Astrocyte (in vitro differentiated cells and primary cell): ENCODE results near the gene PLPP3. TPM values are rescaled to one million over a fixed set of nuclear protein-coding genes. Genes with fewer than 3 reads are reported as not detected.
A peak's percentile ranks its signal among the peaks of the same experiment; 100 is the strongest.

Experiments
- DNase-seq: peaks from one replicate; pipeline ENCODE4 v3.0.0-alpha.2; 2010; ENCODE audit warnings: low read depth
- FAIRE-seq: peaks from 2 replicates; lab custom pipeline; 2011; peaks lifted over from hg19 to GRCh38; lab: Jason Lieb, UNC
- H2AFZ ChIP-seq: 2 replicates; pipeline ENCODE4 v1.6.0; 2012; ENCODE audit warnings: low read depth, low read length, inconsistent platforms
- H3K27ac ChIP-seq: 2 replicates; pipeline ENCODE4 v1.5.1; 2011; ENCODE audit warnings: low read depth, low read length, inconsistent platforms
- H3K27me3 ChIP-seq: 2 replicates; pipeline ENCODE4 v1.6.0; 2011; ENCODE audit warnings: low read length, inconsistent platforms; ENCODE audit not compliant: insufficient read depth
- H3K36me3 ChIP-seq: 2 replicates; pipeline ENCODE4 v1.5.1; 2011; ENCODE audit warnings: low read length, inconsistent platforms; ENCODE audit not compliant: insufficient read depth
- H3K4me1 ChIP-seq: 2 replicates; pipeline ENCODE4 v1.5.1; 2011; ENCODE audit warnings: low read length, inconsistent platforms; ENCODE audit not compliant: insufficient read depth
- H3K4me2 ChIP-seq: 2 replicates; pipeline ENCODE4 v1.6.0; 2012; ENCODE audit warnings: low read length, inconsistent platforms
- H3K4me3 ChIP-seq: 2 replicates; pipeline ENCODE4 v1.5.1; 2011; ENCODE audit warnings: low read depth, mild to moderate bottlenecking, low read length, inconsistent platforms; ENCODE audit not compliant: insufficient read depth
- H3K79me2 ChIP-seq: 2 replicates; pipeline ENCODE4 v1.6.0; 2012; ENCODE audit warnings: mild to moderate bottlenecking, low read length, inconsistent platforms; ENCODE audit not compliant: insufficient read depth
- H3K9ac ChIP-seq: 2 replicates; pipeline ENCODE4 v1.6.0; 2012; ENCODE audit warnings: mild to moderate bottlenecking, low read length, inconsistent platforms
- H3K9me3 ChIP-seq: 2 replicates; pipeline ENCODE4 v1.5.1; 2012; ENCODE audit warnings: low read depth, mild to moderate bottlenecking, low read length, inconsistent platforms; ENCODE audit not compliant: insufficient read depth
- H4K20me1 ChIP-seq: 2 replicates; pipeline ENCODE4 v1.6.0; 2012; ENCODE audit warnings: low read length, inconsistent platforms; ENCODE audit not compliant: insufficient read depth
- H3K27ac Mint-ChIP-seq: one replicate; pipeline ENCODE4 v1.8.0; 2021; ENCODE audit warnings: mild to moderate bottlenecking, mixed read lengths; ENCODE audit not compliant: unreplicated experiment
- H3K27me3 Mint-ChIP-seq: one replicate; pipeline ENCODE4 v1.8.0; 2021; ENCODE audit warnings: low read depth, mixed read lengths; ENCODE audit not compliant: unreplicated experiment
- H3K36me3 Mint-ChIP-seq: one replicate; pipeline ENCODE4 v1.8.0; 2021; ENCODE audit warnings: low read depth, mixed read lengths; ENCODE audit not compliant: unreplicated experiment
- H3K4me1 Mint-ChIP-seq: one replicate; pipeline ENCODE4 v1.8.0; 2021; ENCODE audit warnings: low read depth, mixed read lengths; ENCODE audit not compliant: unreplicated experiment
- H3K4me3 Mint-ChIP-seq: one replicate; pipeline ENCODE4 v1.8.0; 2021; ENCODE audit warnings: mild to moderate bottlenecking, moderate library complexity, mixed read lengths; ENCODE audit not compliant: unreplicated experiment
- H3K9me3 Mint-ChIP-seq: one replicate; pipeline ENCODE4 v1.8.0; 2021; ENCODE audit warnings: mild to moderate bottlenecking, mixed read lengths; ENCODE audit not compliant: unreplicated experiment
- CTCF ChIP-seq: IDR thresholded peaks from 2 replicates; pipeline ENCODE4 v1.5.1; 2011; ENCODE audit warnings: low read depth, mild to moderate bottlenecking, inconsistent platforms, low read length, moderate library complexity; ENCODE audit not compliant: insufficient read depth
- EZH2 ChIP-seq: IDR thresholded peaks from 2 replicates; pipeline ENCODE4 v1.6.1; 2012; ENCODE audit warnings: mild to moderate bottlenecking, low read length, inconsistent platforms; ENCODE audit not compliant: insufficient read depth
- total RNA-seq: library from RNA; stranded (reverse); gene quantifications from 2 replicates; pipeline ENCODE4 v1.2.1, GENCODE V29; 2021

Gene PLPP3
- total RNA-seq, 1 donor from 2014 or later, result 2.2 TPM

- H3K4me2 ChIP-seq, result no peak overlapping the region
- H3K9ac ChIP-seq, result no peak overlapping the region
- peaks cover 6% of the 10 kb centered on the region for H3K4me1 ChIP-seq
- H3K9me3 ChIP-seq, result no peaks in the 10 kb centered on the region
- H3K79me2 ChIP-seq, result peaks cover 3% of the 10 kb centered on the region
- no peak for TF ChIP-seq CTCF
- TF ChIP-seq EZH2, result no peak
- DNase-seq, result no peak
- H3K36me3 ChIP-seq, result no peaks in the 10 kb centered on the region
- no peak overlapping the region for H2AFZ ChIP-seq
- Mint-ChIP-seq H3K4me1 (no peaks in the 10 kb centered on the region), H3K9me3 (peaks cover 2% of the 10 kb centered on the region), H3K27me3 (no peaks in the 10 kb centered on the region), H3K4me3 (no peak overlapping the region), H3K27ac (no peak overlapping the region), H3K36me3 (no peaks in the 10 kb centered on the region)
- no peak overlapping the region for H3K27ac ChIP-seq
- H3K27me3 ChIP-seq, result no peaks in the 10 kb centered on the region
- peaks cover 25% of the 10 kb centered on the region for H4K20me1 ChIP-seq
- H3K4me3 ChIP-seq, result no peak overlapping the region
- no peak for FAIRE-seq
Observed at GRCh38 chr1:56557746-56558145, 21.6 kb downstream of the PLPP3 start.

DNA sequence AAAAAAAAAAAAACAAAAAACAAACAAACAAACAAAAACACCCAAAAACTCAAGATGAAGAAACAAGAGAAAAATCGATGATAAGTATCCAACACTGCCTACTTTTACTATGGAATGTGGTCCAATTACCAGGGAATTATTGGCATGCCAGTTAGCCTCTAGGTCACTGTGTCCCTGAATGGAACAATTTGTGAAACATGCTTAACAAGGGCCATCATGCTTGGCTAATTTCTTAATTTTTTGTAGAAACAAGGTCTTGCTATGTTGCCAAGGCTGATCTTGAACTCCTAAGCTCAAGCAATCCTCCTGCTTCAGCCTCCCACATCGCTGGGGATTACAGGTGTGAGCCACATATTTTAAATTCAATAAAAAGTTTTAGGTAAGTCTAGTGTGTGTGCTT, 23.9 kb downstream of the PLPP3 start:
- TF ChIP-seq CTCF, result no peak
- no peak for TF ChIP-seq EZH2
- no peaks in the 10 kb centered on the region for H3K9me3 ChIP-seq
- Mint-ChIP-seq H3K9me3 (peaks cover 2% of the 10 kb centered on the region), H3K27me3 (no peaks in the 10 kb centered on the region), H3K36me3 (no peaks in the 10 kb centered on the region), H3K4me1 (no peaks in the 10 kb centered on the region), H3K4me3 (no peak overlapping the region), H3K27ac (no peak overlapping the region)
- DNase-seq (no peak), FAIRE-seq (peak; percentile 5)
- no peak overlapping the region for H3K4me3 ChIP-seq
- no peak overlapping the region for H3K4me2 ChIP-seq
- H3K79me2 ChIP-seq, result peaks cover 3% of the 10 kb centered on the region
- no peak overlapping the region for H3K27ac ChIP-seq
- H4K20me1 ChIP-seq, result peaks cover 41% of the 10 kb centered on the region
- no peak overlapping the region for H3K9ac ChIP-seq
- no peak overlapping the region for H2AFZ ChIP-seq
- no peaks in the 10 kb centered on the region for H3K27me3 ChIP-seq
- no peaks in the 10 kb centered on the region for H3K36me3 ChIP-seq
- peaks cover 7% of the 10 kb centered on the region for H3K4me1 ChIP-seq

DNA sequence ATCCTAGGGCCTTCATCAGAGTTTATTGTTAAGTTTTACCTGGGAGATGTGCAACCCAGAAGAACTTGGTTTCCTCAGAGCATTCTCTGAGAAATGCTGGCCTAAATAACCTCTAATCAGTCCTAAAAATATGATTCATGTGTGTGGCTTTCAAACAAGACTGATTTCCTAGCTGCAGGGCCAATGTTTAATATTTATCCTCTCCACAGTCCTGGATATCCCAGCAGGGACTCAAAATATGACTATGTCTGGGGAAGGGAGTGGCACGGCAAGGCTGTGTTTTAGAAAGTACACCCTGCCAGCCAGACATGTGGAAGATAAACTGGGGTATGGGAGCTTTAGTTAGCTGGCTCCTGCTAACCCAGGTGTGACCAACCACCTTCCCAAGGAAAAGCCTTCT, 26.3 kb downstream of the PLPP3 start:
- Histone ChIP-seq H3K79me2 (no peaks in the 10 kb centered on the region), H3K27ac (no peak overlapping the region), H3K4me1 (peaks cover 7% of the 10 kb centered on the region), H4K20me1 (peaks cover 38% of the 10 kb centered on the region), H3K4me2 (no peak overlapping the region), H3K4me3 (no peak overlapping the region), H2AFZ (no peak overlapping the region), H3K9ac (no peak overlapping the region), H3K9me3 (no peaks in the 10 kb centered on the region), H3K27me3 (no peaks in the 10 kb centered on the region), H3K36me3 (no peaks in the 10 kb centered on the region)
- DNase-seq (no peak), FAIRE-seq (no peak)
- no peak overlapping the region for H3K27ac Mint-ChIP-seq
- H3K36me3 Mint-ChIP-seq, result no peaks in the 10 kb centered on the region
- H3K4me3 Mint-ChIP-seq, result no peak overlapping the region
- no peaks in the 10 kb centered on the region for H3K4me1 Mint-ChIP-seq
- TF ChIP-seq EZH2 (no peak), CTCF (no peak)
- H3K9me3 Mint-ChIP-seq, result no peaks in the 10 kb centered on the region
- peaks cover 3% of the 10 kb centered on the region for H3K27me3 Mint-ChIP-seq
